ENCODE data around the gene MBLAC1.

MBLAC1 gene

DNA sequence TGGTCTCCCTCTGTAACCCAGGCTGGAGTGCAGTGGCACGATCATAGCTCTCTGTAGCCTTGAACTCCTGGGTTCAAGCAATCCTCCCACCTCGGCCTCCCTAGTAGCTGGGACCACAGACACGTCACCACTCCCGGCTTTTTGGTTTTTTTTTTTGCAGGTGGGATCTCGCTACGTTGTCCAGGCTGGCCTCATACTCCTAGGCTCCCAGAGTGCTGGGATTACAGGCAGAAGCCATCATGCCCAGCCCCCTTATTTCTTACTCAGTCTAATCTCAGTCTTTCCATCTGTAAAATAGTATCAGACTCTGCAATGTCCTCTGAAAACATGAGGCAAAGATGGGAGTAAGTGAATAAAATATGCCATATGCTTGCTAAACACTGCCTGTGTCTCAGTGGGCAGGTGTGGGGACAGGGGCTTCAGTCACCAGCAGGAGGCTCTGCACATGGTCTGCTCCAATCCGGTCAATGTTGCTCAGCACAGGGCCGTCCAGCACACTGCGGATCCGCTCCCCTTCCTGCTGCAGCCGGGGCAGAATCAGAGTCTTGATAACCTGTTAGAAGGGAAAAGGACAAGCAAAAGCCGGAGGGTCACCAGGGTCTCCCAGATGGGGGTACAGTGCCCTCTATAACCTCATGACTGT lies 17.1 kb upstream of the MBLAC1 start:
- no peak for DNase-seq (ENCODE audit: low read depth, low spot score)
- Histone ChIP-seq H3K4me1 (ENCODE audit: control insufficient read depth, insufficient read depth, low read length) (no peaks in the 10 kb centered on the region), H3K36me3 (ENCODE audit: control insufficient read depth, insufficient read depth, low read length) (peaks cover 40% of the 10 kb centered on the region), H3K27ac (ENCODE audit: low read length) (no peak overlapping the region), H3K9me3 (ENCODE audit: control insufficient read depth, insufficient read depth, low read length) (no peaks in the 10 kb centered on the region), H3K4me3 (ENCODE audit: low read length) (no peak overlapping the region), H3K27me3 (ENCODE audit: control insufficient read depth, insufficient read depth, low read length) (no peaks in the 10 kb centered on the region)
- WGBS (ENCODE audit: insufficient coverage, insufficient read length), result no CpG with 5 or more reads among the region's 12 CpGs

DNA sequence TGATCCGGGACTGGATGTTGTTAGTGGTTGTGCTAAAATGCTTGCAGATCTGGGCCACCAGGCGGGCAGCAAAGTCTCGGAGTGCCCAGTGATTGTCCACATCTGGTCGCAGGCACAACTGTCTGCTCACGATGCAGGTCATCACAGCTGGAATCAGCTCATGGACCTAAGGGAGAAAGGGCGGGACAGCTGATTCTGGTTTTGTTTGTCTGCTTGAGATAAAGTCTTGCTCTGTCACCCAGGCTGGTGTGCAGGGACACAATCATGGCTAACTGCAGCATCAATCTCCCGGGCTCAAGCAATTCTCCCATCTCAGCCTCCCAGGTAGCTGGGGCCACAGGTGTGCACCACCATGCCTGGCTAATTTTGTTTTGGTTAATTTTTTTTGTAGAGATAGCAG lies 15.6 kb upstream of the MBLAC1 start:
- no peaks in the 10 kb centered on the region for H3K9me3 ChIP-seq (ENCODE audit: control insufficient read depth, insufficient read depth, low read length)
- DNase-seq (ENCODE audit: low read depth, low spot score), result no peak
- WGBS (ENCODE audit: insufficient coverage, insufficient read length), result no CpG with 5 or more reads among the region's 7 CpGs
- peaks cover 36% of the 10 kb centered on the region for H3K36me3 ChIP-seq (ENCODE audit: control insufficient read depth, insufficient read depth, low read length)
- no peaks in the 10 kb centered on the region for H3K4me1 ChIP-seq (ENCODE audit: control insufficient read depth, insufficient read depth, low read length)
- H3K27ac ChIP-seq (ENCODE audit: low read length), result no peak overlapping the region
- no peaks in the 10 kb centered on the region for H3K27me3 ChIP-seq (ENCODE audit: control insufficient read depth, insufficient read depth, low read length)
- no peak overlapping the region for H3K4me3 ChIP-seq (ENCODE audit: low read length)

DNA sequence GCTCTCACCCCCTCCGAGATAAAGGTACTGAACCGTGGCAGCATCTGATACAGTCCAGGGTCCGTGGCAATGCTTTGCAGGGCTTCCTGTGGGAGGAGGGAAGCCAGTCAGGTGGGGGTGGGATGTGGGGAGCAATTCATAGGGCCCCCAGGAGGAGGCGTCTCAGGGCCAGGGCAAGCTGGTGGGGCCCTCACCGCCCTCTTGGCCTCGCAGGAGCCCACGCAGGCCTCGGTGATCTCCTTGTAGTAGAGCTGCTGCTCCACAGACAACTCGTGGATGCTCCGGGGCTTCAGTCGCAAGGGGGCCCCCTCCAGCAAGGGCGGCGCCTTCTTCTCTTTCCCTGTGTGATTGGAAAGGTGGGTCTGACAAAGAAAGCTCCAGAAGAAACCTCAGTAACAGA lies 14.9 kb upstream of the MBLAC1 start:
- H3K4me1 ChIP-seq (ENCODE audit: control insufficient read depth, insufficient read depth, low read length), result no peaks in the 10 kb centered on the region
- no peak overlapping the region for H3K27ac ChIP-seq (ENCODE audit: low read length)
- WGBS (ENCODE audit: insufficient coverage, insufficient read length), result no CpG with 5 or more reads among the region's 13 CpGs
- H3K27me3 ChIP-seq (ENCODE audit: control insufficient read depth, insufficient read depth, low read length), result no peaks in the 10 kb centered on the region
- no peak for DNase-seq (ENCODE audit: low read depth, low spot score)
- peaks cover 31% of the 10 kb centered on the region for H3K36me3 ChIP-seq (ENCODE audit: control insufficient read depth, insufficient read depth, low read length)
- no peak overlapping the region for H3K4me3 ChIP-seq (ENCODE audit: low read length)
- no peaks in the 10 kb centered on the region for H3K9me3 ChIP-seq (ENCODE audit: control insufficient read depth, insufficient read depth, low read length)

DNA sequence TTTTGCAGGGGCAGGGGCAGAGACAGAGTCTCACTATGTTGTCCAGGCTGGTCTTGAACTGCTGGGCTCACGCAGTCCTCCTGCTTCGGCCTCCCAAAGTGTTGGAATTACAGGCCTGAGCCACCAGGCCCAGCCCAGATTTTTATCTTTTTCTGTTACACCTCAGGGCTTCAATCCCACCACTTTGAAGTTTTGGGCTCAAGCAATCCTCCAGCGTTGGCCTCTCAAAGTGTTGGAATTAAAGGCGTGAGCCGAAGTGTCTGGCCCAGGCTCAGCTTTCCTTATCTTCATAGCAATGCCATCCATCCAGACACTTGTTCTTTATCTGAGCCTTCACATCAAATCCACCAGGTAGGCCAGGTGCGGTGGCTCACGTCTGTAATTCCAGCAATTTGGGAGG lies 11.7 kb upstream of the MBLAC1 start:
- Histone ChIP-seq H3K27me3 (ENCODE audit: control insufficient read depth, insufficient read depth, low read length) (no peaks in the 10 kb centered on the region), H3K4me3 (ENCODE audit: low read length) (no peak overlapping the region), H3K27ac (ENCODE audit: low read length) (no peak overlapping the region), H3K36me3 (ENCODE audit: control insufficient read depth, insufficient read depth, low read length) (peaks cover 19% of the 10 kb centered on the region), H3K4me1 (ENCODE audit: control insufficient read depth, insufficient read depth, low read length) (no peaks in the 10 kb centered on the region), H3K9me3 (ENCODE audit: control insufficient read depth, insufficient read depth, low read length) (no peaks in the 10 kb centered on the region)
- no peak for DNase-seq (ENCODE audit: low read depth, low spot score)
- no CpG with 5 or more reads among the region's 7 CpGs for WGBS (ENCODE audit: insufficient coverage, insufficient read length)

DNA sequence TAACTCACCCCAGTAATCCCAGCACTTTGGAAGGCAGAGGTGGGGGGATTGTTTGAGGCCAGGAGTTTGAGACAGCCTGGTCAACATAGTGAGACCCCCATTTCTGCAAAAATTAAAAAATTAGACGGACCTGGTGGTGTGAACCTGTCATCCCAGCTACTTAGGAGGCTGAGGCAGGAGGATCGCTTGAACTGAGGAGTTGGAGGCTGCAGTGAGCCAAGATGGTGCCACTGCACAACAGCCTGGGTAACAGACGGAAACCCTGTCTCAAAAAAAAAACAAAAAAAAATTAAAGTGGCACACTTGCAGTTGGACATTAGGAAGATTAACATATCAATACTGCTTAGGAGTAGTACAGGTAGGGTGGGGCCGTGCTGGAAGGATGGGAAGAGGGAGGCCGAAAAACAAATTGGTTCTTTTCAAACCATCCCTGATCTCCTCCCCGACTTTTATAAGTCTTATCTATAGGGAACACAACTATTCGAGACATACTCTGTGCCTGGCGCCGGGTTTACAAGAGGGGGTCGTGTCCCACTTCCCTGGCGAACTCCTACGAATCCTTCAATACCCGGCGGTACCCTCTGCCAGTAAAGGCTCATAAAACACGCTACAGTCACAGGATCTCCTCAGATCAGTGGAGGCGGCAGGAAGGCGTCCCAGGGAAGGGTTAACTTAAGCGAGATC lies 8.2 kb upstream of the MBLAC1 start:
- no CpG with 5 or more reads among the region's 18 CpGs for WGBS (ENCODE audit: insufficient coverage, insufficient read length)
- Histone ChIP-seq H3K27ac (ENCODE audit: low read length) (no peak overlapping the region), H3K27me3 (ENCODE audit: control insufficient read depth, insufficient read depth, low read length) (no peaks in the 10 kb centered on the region), H3K9me3 (ENCODE audit: control insufficient read depth, insufficient read depth, low read length) (no peaks in the 10 kb centered on the region), H3K36me3 (ENCODE audit: control insufficient read depth, insufficient read depth, low read length) (peaks cover 3% of the 10 kb centered on the region; the same call in 1 of the 2 replicates), H3K4me3 (ENCODE audit: low read length) (peak overlapping the region; percentile 91), H3K4me1 (ENCODE audit: control insufficient read depth, insufficient read depth, low read length) (no peaks in the 10 kb centered on the region)
- DNase-seq (ENCODE audit: low read depth, low spot score), result no peak

DNA sequence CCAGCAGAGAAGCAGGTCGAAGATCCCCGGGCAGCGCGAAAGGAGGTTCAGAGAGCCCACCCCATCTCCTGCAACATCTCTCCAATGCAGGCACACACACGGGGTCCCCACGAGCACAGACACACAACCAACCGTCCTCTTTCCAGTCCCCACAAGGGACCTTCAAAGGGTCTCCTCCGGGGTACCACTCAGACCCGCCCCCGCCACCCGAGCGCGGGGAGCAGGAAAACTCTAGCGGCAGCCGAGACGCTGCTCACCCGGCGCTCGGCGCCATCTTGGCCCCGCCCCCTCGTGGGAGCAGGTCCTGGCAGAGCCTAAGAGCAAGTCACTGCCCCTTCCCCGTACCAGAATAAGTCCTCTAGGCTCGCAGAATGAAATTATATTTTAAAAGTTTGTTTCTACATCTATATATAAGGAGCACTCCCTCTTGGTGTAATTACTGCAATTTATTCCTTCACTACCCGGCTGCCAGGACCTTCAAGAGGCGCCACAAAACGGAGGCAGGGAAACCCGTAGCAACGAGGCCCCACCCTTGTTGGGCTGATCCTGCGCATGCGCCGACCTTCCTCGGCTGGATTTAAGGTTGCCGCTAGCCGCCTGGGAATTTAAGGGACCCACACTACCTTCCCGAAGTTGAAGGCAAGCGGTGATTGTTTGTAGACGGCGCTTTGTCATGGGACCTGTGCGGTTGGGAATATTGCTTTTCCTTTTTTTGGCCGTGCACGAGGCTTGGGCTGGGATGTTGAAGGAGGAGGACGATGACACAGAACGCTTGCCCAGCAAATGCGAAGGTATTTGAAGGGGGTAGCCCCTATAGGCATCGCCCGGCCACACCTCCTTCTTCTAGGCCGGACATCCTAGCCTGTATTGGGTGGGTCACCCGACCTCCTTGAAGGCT lies 7.4 kb upstream of the MBLAC1 start, which contains the start of the genes CNPY4 and TAF6:
TSS of gene CNPY4 (plus strand) at position 563 of the 898 bp plus-strand sequence. CDS start at position 674, 111 bp downstream.
TSS of gene TAF6 (minus strand) at position 287 of the 898 bp plus-strand sequence. CDS start 5,149 bp downstream, outside the sequence.
- Histone ChIP-seq H3K27me3 (ENCODE audit: control insufficient read depth, insufficient read depth, low read length) (no peaks in the 10 kb centered on the region), H3K4me3 (ENCODE audit: low read length) (peak within 1 kb of the TSS; percentile 91), H3K9me3 (ENCODE audit: control insufficient read depth, insufficient read depth, low read length) (no peaks in the 10 kb centered on the region), H3K4me1 (ENCODE audit: control insufficient read depth, insufficient read depth, low read length) (no peaks in the 10 kb centered on the region), H3K27ac (ENCODE audit: low read length) (no peak within 1 kb of the TSS), H3K36me3 (ENCODE audit: control insufficient read depth, insufficient read depth, low read length) (no peaks in the 10 kb centered on the region)
- DNase-seq (ENCODE audit: low read depth, low spot score), result peak; percentile 90
- whole genome bisulfite sequencing (ENCODE audit: insufficient coverage, insufficient read length), result no CpG with 5 or more reads among the region's 49 CpGs

DNA sequence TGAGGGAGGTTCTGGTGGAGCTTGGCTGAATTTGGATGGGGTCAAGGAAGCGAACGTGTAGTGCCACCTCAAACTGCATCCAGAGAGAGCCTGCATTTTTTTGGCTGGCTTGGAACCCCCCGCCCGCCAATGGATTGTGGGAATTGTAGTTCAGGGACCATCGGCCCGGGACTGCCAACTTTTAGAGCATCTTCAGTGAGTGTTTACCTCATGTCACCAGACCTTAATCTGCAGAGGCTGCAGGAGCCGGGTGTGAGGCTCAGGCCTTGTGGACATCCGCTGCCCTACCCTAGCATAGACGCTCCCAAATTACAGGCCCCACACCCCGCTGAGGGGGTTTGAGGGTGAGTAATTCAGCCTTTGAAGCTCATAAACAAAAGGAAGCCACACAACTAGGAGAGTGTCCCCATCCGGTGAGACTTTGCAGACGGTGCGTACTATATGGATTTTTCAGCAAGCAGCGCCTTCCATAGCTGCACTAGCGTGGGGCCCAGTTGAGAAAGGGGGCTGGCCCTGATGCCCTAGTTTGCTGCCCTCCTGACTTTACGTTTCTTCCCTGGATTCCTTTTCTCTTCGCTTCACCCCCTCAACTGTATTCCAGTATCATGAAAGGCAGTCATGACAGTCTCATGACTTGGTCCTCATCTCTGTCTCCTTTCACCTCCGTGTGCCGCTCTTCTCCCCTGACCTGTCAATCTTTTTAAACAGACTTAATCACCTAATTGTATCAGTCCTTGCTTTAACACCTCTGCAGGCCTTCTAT lies 6.6 kb upstream of the MBLAC1 start:
- Histone ChIP-seq H3K27ac (ENCODE audit: low read length) (no peak overlapping the region), H3K4me1 (ENCODE audit: control insufficient read depth, insufficient read depth, low read length) (no peaks in the 10 kb centered on the region), H3K4me3 (ENCODE audit: low read length) (peak overlapping the region; percentile 69; the same call in 1 of the 2 replicates), H3K9me3 (ENCODE audit: control insufficient read depth, insufficient read depth, low read length) (no peaks in the 10 kb centered on the region), H3K36me3 (ENCODE audit: control insufficient read depth, insufficient read depth, low read length) (no peaks in the 10 kb centered on the region), H3K27me3 (ENCODE audit: control insufficient read depth, insufficient read depth, low read length) (no peaks in the 10 kb centered on the region)
- no CpG with 5 or more reads among the region's 19 CpGs for WGBS (ENCODE audit: insufficient coverage, insufficient read length)
- DNase-seq (ENCODE audit: low read depth, low spot score), result no peak

DNA sequence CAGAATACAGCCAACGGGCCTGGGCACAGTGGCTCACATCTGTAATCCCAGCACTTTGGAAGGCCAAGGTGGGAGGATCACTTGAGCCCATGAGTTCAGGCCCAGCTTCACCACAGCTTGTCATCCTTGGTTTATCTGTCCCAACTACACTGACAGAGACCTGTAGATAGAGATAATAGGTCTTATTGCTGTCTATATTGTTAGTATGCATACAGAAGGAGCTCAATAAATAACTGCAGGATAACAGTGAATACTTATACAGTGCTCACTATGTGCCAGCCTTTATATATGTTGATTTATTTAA lies 6.1 kb upstream of the MBLAC1 start:
- Histone ChIP-seq H3K36me3 (ENCODE audit: control insufficient read depth, insufficient read depth, low read length) (no peaks in the 10 kb centered on the region), H3K9me3 (ENCODE audit: control insufficient read depth, insufficient read depth, low read length) (no peaks in the 10 kb centered on the region), H3K27me3 (ENCODE audit: control insufficient read depth, insufficient read depth, low read length) (no peaks in the 10 kb centered on the region), H3K4me3 (ENCODE audit: low read length) (no peak overlapping the region), H3K4me1 (ENCODE audit: control insufficient read depth, insufficient read depth, low read length) (no peaks in the 10 kb centered on the region), H3K27ac (ENCODE audit: low read length) (no peak overlapping the region)
- WGBS (ENCODE audit: insufficient coverage, insufficient read length), result no CpG with 5 or more reads among the region's 1 CpG
- DNase-seq (ENCODE audit: low read depth, low spot score), result no peak

DNA sequence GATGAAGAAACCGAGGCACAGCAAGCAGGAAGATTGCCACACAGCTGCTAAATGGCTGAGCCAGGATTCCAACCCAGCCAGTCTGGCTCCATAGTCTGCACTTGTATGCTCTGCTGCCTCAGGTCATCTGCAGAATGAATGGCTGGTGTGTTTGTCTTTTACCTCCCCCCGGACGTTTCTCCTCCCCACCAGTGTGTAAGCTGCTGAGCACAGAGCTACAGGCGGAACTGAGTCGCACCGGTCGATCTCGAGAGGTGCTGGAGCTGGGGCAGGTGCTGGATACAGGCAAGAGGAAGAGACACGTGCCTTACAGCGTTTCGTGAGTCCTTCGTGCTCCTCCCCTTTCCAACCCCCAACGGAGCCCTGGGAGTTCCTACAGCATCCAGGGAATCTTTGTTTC lies 4.7 kb upstream of the MBLAC1 start:
- Histone ChIP-seq H3K36me3 (ENCODE audit: control insufficient read depth, insufficient read depth, low read length) (no peaks in the 10 kb centered on the region), H3K9me3 (ENCODE audit: control insufficient read depth, insufficient read depth, low read length) (no peaks in the 10 kb centered on the region), H3K27ac (ENCODE audit: low read length) (no peak overlapping the region), H3K4me1 (ENCODE audit: control insufficient read depth, insufficient read depth, low read length) (no peaks in the 10 kb centered on the region), H3K27me3 (ENCODE audit: control insufficient read depth, insufficient read depth, low read length) (no peaks in the 10 kb centered on the region), H3K4me3 (ENCODE audit: low read length) (no peak overlapping the region)
- DNase-seq (ENCODE audit: low read depth, low spot score), result no peak
- WGBS (ENCODE audit: insufficient coverage, insufficient read length), result no CpG with 5 or more reads among the region's 13 CpGs

DNA sequence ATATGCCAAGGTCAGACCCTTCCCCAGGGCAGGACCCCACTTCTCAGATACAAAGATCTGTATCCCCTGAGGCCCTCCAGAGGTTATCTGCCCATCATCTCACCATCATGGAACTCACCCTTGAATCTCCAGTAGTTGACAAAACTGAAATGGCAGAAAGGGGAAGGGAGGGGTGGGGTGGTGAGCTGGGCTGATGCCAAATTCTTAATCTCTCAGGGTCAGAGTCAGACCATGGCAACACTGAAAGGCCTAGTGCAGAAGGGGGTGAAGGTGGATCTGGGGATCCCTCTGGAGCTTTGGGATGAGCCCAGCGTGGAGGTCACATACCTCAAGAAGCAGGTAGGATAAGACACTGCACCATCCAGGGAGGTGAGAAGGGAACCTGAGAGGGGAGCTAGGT lies 4.2 kb upstream of the MBLAC1 start:
- Histone ChIP-seq H3K4me1 (ENCODE audit: control insufficient read depth, insufficient read depth, low read length) (no peaks in the 10 kb centered on the region), H3K36me3 (ENCODE audit: control insufficient read depth, insufficient read depth, low read length) (no peaks in the 10 kb centered on the region), H3K9me3 (ENCODE audit: control insufficient read depth, insufficient read depth, low read length) (no peaks in the 10 kb centered on the region), H3K27ac (ENCODE audit: low read length) (no peak overlapping the region), H3K27me3 (ENCODE audit: control insufficient read depth, insufficient read depth, low read length) (no peaks in the 10 kb centered on the region), H3K4me3 (ENCODE audit: low read length) (no peak overlapping the region)
- WGBS (ENCODE audit: insufficient coverage, insufficient read length), result no CpG with 5 or more reads among the region's 1 CpG
- no peak for DNase-seq (ENCODE audit: low read depth, low spot score)
